Embryonic facial prominence (tissue), 1 donor: ENCODE measurements around the gene AP1M2.

ENCODE experiments used
- DNase-seq: peaks from one replicate; pipeline ENCODE4 v3.0.0-alpha.2; 2016; ENCODE audit errors: extremely low spot score

Gene AP1M2

GRCh38 chr19:10587022-10587838, at the start of gene AP1M2:
Gene AP1M2, minus strand, starts transcription at chr19:10587312. Its CDS starts 81 bp downstream, at chr19:10587231.
- no peak for DNase-seq

- no peak for DNase-seq
These were observed 49.3 kb upstream of the AP1M2 start for GRCh38 chr19:10636304-10636972.

- DNase-seq, result no peak
These were observed 47.9 kb upstream of the AP1M2 start for GRCh38 chr19:10634963-10635362.

- no peak for DNase-seq
These were observed 47.3 kb upstream of the AP1M2 start for GRCh38 chr19:10634430-10634829.

- no peak for DNase-seq
These were observed 44.8 kb upstream of the AP1M2 start for GRCh38 chr19:10631874-10632273.

- DNase-seq, result no peak
These were observed 38.6 kb upstream of the AP1M2 start for GRCh38 chr19:10625762-10626138.

GRCh38 chr19:10625003-10625761, 38.1 kb upstream of the AP1M2 start, which contains the start of gene SLC44A2:
Gene SLC44A2, plus strand, starts transcription at chr19:10625553. Its CDS starts 81 bp downstream, at chr19:10625634.
- no peak for DNase-seq

- DNase-seq, result no peak
These were observed 37.5 kb upstream of the AP1M2 start for GRCh38 chr19:10624585-10624984.

GRCh38 chr19:10621966-10622365, 34.9 kb upstream of the AP1M2 start:
- DNase-seq, result no peak

GRCh38 chr19:10620786-10621185, 33.7 kb upstream of the AP1M2 start:
- no peak for DNase-seq

- DNase-seq, result no peak
These were observed 31.7 kb upstream of the AP1M2 start for GRCh38 chr19:10618846-10619245.

GRCh38 chr19:10617409-10618121, 30.5 kb upstream of the AP1M2 start:
- DNase-seq, result peak; percentile 44

GRCh38 chr19:10615429-10616023, 28.4 kb upstream of the AP1M2 start:
- no peak for DNase-seq

GRCh38 chr19:10612499-10613119, 25.5 kb upstream of the AP1M2 start:
- no peak for DNase-seq

GRCh38 chr19:10611907-10612306, 24.8 kb upstream of the AP1M2 start:
- DNase-seq, result no peak

GRCh38 chr19:10604460-10604980, 17.4 kb upstream of the AP1M2 start:
- no peak for DNase-seq

GRCh38 chr19:10603873-10604459, 16.9 kb upstream of the AP1M2 start:
- no peak for DNase-seq

GRCh38 chr19:10603084-10603872, 16.2 kb upstream of the AP1M2 start:
- DNase-seq, result no peak

GRCh38 chr19:10602330-10603083, 15.4 kb upstream of the AP1M2 start:
- DNase-seq, result peak; percentile 29
